Measurements from ENCODE around the gene SLC9A4.

DNA sequence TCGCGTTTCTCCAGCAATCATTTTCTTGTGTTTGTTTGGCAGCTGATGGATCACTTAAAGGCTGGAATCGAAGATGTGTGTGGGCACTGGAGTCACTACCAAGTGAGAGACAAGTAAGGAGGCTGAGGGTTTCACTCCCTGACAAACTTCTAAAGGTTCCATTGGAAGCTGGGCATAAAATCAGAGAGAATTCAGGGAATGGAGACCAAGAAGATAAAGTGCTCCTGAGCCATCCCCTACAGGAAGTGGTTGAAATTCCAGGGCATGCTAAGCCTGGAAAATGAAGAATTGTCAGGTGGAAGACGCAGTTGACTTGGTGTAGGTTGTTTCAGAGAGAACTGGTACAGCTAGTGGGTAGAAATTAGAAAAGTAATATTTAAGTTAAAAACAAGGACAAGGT, 39.1 kb downstream of the SLC9A4 start:
- TF ChIP-seq SP1 (IDR thresholded peaks at IDR 0.05) (no peak), SUZ12 (IDR thresholded peaks at IDR 0.05) (no peak), FOXK2 (IDR thresholded peaks at IDR 0.05) (no peak), ELF4 (IDR thresholded peaks at IDR 0.05) (no peak), BHLHE40 (IDR thresholded peaks at IDR 0.05; ENCODE audit: borderline replicate concordance) (no peak)

All from HEK293T (cell line).